Measurements from ENCODE around the gene MEI1. TPM values are rescaled to one million over a fixed set of nuclear protein-coding genes. Genes with fewer than 3 reads are reported as not detected.

The MEI1 gene
- total and polyA plus RNA-seq, 8 donors: 0.15 to 2.3 (median 0.35) TPM; not detected in 1

GRCh38 chr22:41805639-41806038 is 106.3 kb downstream of the MEI1 start:
- Histone ChIP-seq H3K27ac (no peak overlapping the region), H3K36me3 (peaks cover 0 to 8% (median 0%) of the 10 kb centered on the region in 3 donors), H3K9me3 (no peaks in the 10 kb centered on the region), H3K27me3 (no peaks in the 10 kb centered on the region), H3K4me3 (no peak overlapping the region), H3K4me1 (peaks cover 0 to 8% (median 6%) of the 10 kb centered on the region in 3 donors)
- no peak for FAIRE-seq
- TF ChIP-seq CTCF (IDR thresholded peaks at IDR 0.05): no peak
- ATAC-seq: no peak
- intact Hi-C loops (cut with DNase I): no loop called here
- no peak for DNase-seq

GRCh38 chr22:41808400-41808799 is 109.1 kb downstream of the MEI1 start:
- WGBS, 2 donors: 85 to 87% methylated on average over 6 of the region's 6 CpGs
- Histone ChIP-seq H3K36me3 (peaks cover 0 to 8% (median 0%) of the 10 kb centered on the region in 3 donors), H3K9me3 (no peaks in the 10 kb centered on the region), H3K4me3 (no peak overlapping the region), H3K4me1 (no peaks in the 10 kb centered on the region), H3K27me3 (no peaks in the 10 kb centered on the region), H3K27ac (no peak overlapping the region)
- intact Hi-C loops (cut with DNase I): no loop called here
- DNase-seq: no peak
- no peak for ATAC-seq
- no peak for TF ChIP-seq CTCF (IDR thresholded peaks at IDR 0.05)
- FAIRE-seq: no peak

DNA sequence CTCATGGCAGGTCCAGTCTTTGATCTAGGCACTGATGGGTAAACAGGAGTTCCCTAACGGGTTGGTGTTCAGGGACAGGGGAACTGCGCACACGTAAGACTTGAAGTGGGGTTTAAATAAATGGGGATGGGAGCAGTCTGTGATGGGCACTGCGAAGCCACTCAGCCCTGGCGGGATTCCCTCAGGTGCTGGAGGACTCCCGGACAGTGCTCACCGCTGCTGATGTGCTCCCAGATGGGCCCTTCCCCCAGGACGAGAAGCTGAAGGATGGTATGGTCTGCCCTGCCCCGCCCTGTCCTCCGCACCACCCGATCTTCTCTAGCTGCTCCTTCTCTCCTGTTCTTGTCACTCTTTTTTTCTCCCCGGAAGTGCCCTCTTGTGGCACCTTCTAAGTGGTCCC is 110.7 kb downstream of the MEI1 start:
- Histone ChIP-seq H3K4me3 (no peak overlapping the region), H3K9me3 (no peaks in the 10 kb centered on the region), H3K36me3 (peaks cover 0 to 8% (median 0%) of the 10 kb centered on the region in 3 donors), H3K27me3 (no peaks in the 10 kb centered on the region), H3K4me1 (no peaks in the 10 kb centered on the region), H3K27ac (no peak overlapping the region)
- WGBS, 2 donors: 95% methylated on average over 12 of the region's 12 CpGs
- no peak for TF ChIP-seq CTCF (IDR thresholded peaks at IDR 0.05)
- no peak for ATAC-seq
- intact Hi-C loops (cut with DNase I): no loop called here
- no peak for DNase-seq
- FAIRE-seq: no peak

DNA sequence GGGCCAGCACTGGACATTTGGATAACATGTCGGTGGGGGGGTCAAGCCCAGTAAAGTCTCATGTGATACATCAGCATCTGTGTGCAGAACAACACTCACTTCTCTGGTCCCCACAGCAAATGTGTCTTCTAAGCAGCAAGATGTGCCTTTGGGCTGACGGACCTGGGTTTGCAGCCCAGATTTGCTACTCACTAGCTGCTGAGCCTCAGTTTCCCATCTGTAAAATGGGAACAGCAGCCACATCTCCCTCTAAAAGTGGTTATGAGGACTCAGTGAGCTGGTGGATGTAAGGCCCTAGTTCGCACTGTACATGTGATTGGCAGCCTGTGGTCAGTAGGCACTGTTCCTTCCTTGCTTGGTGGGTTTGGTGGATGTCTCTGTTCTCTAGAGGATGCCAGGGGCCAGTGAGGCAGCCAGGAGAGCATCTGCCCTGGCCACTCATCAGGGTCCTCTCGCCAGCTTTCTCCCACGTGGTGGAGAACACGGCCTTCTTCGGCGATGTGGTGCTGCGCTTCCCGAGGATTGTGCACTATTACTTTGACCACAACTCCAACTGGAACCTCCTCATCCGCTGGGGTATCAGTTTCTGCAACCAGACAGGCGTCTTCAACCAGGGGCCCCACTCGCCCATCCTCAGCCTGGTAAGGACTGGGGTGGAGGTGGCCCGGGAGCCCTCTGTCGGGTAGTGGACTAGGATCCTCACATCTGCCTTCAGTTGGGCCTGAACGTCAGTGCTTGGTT is 113.7 kb downstream of the MEI1 start:
- Histone ChIP-seq H3K4me3 (no peak overlapping the region), H3K36me3 (peaks cover 0 to 8% (median 0%) of the 10 kb centered on the region in 3 donors), H3K27ac (no peak overlapping the region), H3K9me3 (no peaks in the 10 kb centered on the region), H3K27me3 (no peaks in the 10 kb centered on the region), H3K4me1 (no peaks in the 10 kb centered on the region)
- whole genome bisulfite sequencing, 2 donors: 93 to 95% methylated on average over 16 of the region's 16 CpGs
- TF ChIP-seq CTCF (IDR thresholded peaks at IDR 0.05): no peak
- DNase-seq (no peak), ATAC-seq (no peak), FAIRE-seq (no peak)
- intact Hi-C loops (cut with DNase I): no loop called here

GRCh38 chr22:41813726-41814410 is 114.6 kb downstream of the MEI1 start:
- no peak for TF ChIP-seq CTCF (IDR thresholded peaks at IDR 0.05)
- H3K9me3 ChIP-seq: no peaks in the 10 kb centered on the region
- intact Hi-C loops (cut with DNase I): no loop called here
- H3K4me1 ChIP-seq: no peaks in the 10 kb centered on the region
- FAIRE-seq: no peak
- H3K27ac ChIP-seq: no peak overlapping the region
- WGBS, 2 donors: 94 to 98% methylated on average over 9 of the region's 9 CpGs
- H3K36me3 ChIP-seq: peaks cover 0 to 8% (median 0%) of the 10 kb centered on the region in 3 donors
- no peaks in the 10 kb centered on the region for H3K27me3 ChIP-seq
- DNase-seq: no peak
- H3K4me3 ChIP-seq: no peak overlapping the region
- ATAC-seq: no peak

All from pancreas (tissue), 10 donors.